ENCODE results near the gene CCR5. TPM values are rescaled to one million over a fixed set of nuclear protein-coding genes. Genes with fewer than 3 reads are reported as not detected.

CCR5 gene
- total and polyA plus RNA-seq, 2 of the 8 experiments (the other 6 are each of a cell fraction or from before 2014, with no cell fraction given) = not detected

DNA sequence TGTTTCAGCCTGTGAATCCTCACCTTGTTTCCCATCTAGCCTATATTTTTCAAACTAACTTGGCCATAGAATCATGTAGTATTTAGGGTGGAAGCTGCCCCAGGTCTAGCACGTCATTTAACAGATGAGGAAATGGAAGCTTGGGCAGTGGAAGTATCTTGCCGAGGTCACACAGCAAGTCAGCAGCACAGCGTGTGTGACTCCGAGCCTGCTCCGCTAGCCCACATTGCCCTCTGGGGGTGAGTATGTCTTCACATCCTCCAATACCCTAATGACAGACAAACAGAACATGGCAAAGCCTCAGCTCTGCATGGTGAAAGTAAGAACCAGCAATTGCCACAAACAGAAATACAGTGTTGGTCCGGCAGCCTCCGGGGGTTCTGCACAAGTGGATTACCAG lies 2.2 kb upstream of the CCR5 start (continued):
- TF ChIP-seq CHD7 (IDR thresholded peaks at IDR 0.05; ENCODE audit: insufficient replicate concordance, low read length) (no peak), SP2 (IDR thresholded peaks at IDR 0.05; ENCODE audit: low read length) (no peak), YY1 (IDR thresholded peaks at IDR 0.05; ENCODE audit: low read depth, low read length) (no peak), RAD21 (IDR thresholded peaks at IDR 0.05 in 1 of 2, conservative IDR thresholded peaks at IDR 0.05 in 1 of 2; ENCODE audit: low read depth in 2 of 2, low read length in 2 of 2) (peak; percentile 89 to 90), CTBP2 (IDR thresholded peaks at IDR 0.05; ENCODE audit: borderline replicate concordance, insufficient read depth, insufficient read length, low read length) (no peak), RBBP5 (IDR thresholded peaks at IDR 0.05; ENCODE audit: borderline replicate concordance, low read depth, low read length) (no peak), GTF2F1 (IDR thresholded peaks at IDR 0.05; ENCODE audit: borderline replicate concordance, low read depth, low read length) (no peak), POLR2AphosphoS5 (IDR thresholded peaks at IDR 0.05; ENCODE audit: low read depth, low read length) (no peak), TCF12 (IDR thresholded peaks at IDR 0.05; ENCODE audit: low read depth, low read length) (no peak), SIN3A (conservative IDR thresholded peaks at IDR 0.05 in 1 of 2, IDR thresholded peaks at IDR 0.05 in 1 of 2; ENCODE audit: low read depth in 1 of 2, low read length in 2 of 2) (no peak), KDM4A (IDR thresholded peaks at IDR 0.05; ENCODE audit: low read depth, low read length, severe bottlenecking) (no peak), SP4 (IDR thresholded peaks at IDR 0.05; ENCODE audit: low read length) (no peak)
